Neural cell (in vitro differentiated cells): ENCODE results near the gene PGBD5. TPM values are rescaled to one million over a fixed set of nuclear protein-coding genes. Genes with fewer than 3 reads are reported as not detected.

ENCODE experiments used
- H2AFZ ChIP-seq: fragments of 200-600, 300-800 bp; sonication (generic), shearing (Covaris generic); 2 replicates; pipeline ENCODE4 v1.6.0; 2014; ENCODE audit warnings: low read depth, mild to moderate bottlenecking, antibody characterized with exemption, low read length, moderate library complexity
- H3F3A ChIP-seq: fragments of 200-600 bp; shearing (Covaris generic); 2 replicates; pipeline ENCODE4 v1.6.1; 2016; ENCODE audit warnings: mild to moderate bottlenecking, moderate library complexity, mixed read lengths, antibody characterized with exemption, low read length; ENCODE audit not compliant: insufficient read depth, poor library complexity, severe bottlenecking
- H3K27ac ChIP-seq: fragments of 200-600, 300-800 bp; sonication (generic), shearing (Covaris generic); 2 replicates; pipeline ENCODE4 v1.5.1; 2014; ENCODE audit warnings: mild to moderate bottlenecking, low read length, moderate library complexity
- H3K27me3 ChIP-seq: fragments of 300-800, 200-600 bp; sonication (generic), shearing (Covaris generic); 2 replicates; pipeline ENCODE4 v1.6.0; 2014; ENCODE audit warnings: mild to moderate bottlenecking, low read depth, low read length, moderate library complexity; ENCODE audit not compliant: insufficient read depth
- H3K36me3 ChIP-seq: fragments of 300-800, 200-600 bp; sonication (generic), shearing (Covaris generic); 2 replicates; pipeline ENCODE4 v1.5.1; 2014; ENCODE audit warnings: mild to moderate bottlenecking, antibody characterized with exemption, low read length, moderate library complexity; ENCODE audit not compliant: insufficient read depth
- H3K4me2 ChIP-seq: fragments of 300-800, 200-600 bp; sonication (generic), shearing (Covaris generic); 2 replicates; pipeline ENCODE4 v1.6.0; 2014; ENCODE audit warnings: mild to moderate bottlenecking, low read length
- H3K4me3 ChIP-seq: fragments of 300-800, 200-600 bp; sonication (generic), shearing (Covaris generic); 2 replicates; pipeline ENCODE4 v1.5.1; 2014; ENCODE audit warnings: mild to moderate bottlenecking, low read length, moderate library complexity
- H3K79me2 ChIP-seq: fragments of 200-600 bp; shearing (Covaris generic); replicated peaks from 2 replicates; pipeline ENCODE4 v1.6.0; 2014; ENCODE audit warnings: mild to moderate bottlenecking, low read length, moderate library complexity; ENCODE audit not compliant: insufficient read depth
- H3K9ac ChIP-seq: fragments of 300-800, 200-600 bp; sonication (generic), shearing (Covaris generic); 2 replicates; pipeline ENCODE4 v1.6.1; 2016; ENCODE audit warnings: mild to moderate bottlenecking, low read length, mixed read lengths
- H3K9me2 ChIP-seq: fragments of 200-600 bp; shearing (Covaris generic); 2 replicates; pipeline ENCODE4 v1.6.1; 2016; ENCODE audit warnings: mild to moderate bottlenecking, low read length, mixed read lengths; ENCODE audit not compliant: insufficient read depth
- H3K9me3 ChIP-seq: fragments of 200-600, 300-800 bp; sonication (generic), shearing (Covaris generic); 2 replicates; pipeline ENCODE4 v1.6.1; 2016; ENCODE audit warnings: mild to moderate bottlenecking, mixed run types, low read length, moderate library complexity, mixed read lengths
- H4K20me1 ChIP-seq: fragments of 200-600 bp; shearing (Covaris generic); 2 replicates; pipeline ENCODE4 v1.6.1; 2016; ENCODE audit warnings: mild to moderate bottlenecking, mixed run types; ENCODE audit not compliant: insufficient read depth
- CTCF ChIP-seq: fragments of 450-650 bp; IDR thresholded peaks from 2 replicates; pipeline ENCODE4 v1.5.1; 2014; ENCODE audit warnings: antibody characterized with exemption, mild to moderate bottlenecking, moderate library complexity; ENCODE audit not compliant: poor library complexity, severe bottlenecking
- EP300 ChIP-seq: fragments of 450-650 bp; conservative IDR thresholded peaks from 2 replicates; pipeline ENCODE4 v1.6.1; 2014; ENCODE audit warnings: antibody characterized with exemption, mild to moderate bottlenecking, moderate library complexity; ENCODE audit not compliant: poor library complexity, severe bottlenecking
- EZH2 ChIP-seq: fragments of 200-600, 300-800 bp; shearing (Covaris generic), sonication (generic); IDR thresholded peaks from 2 replicates; pipeline ENCODE4 v1.6.1; 2014; ENCODE audit warnings: antibody characterized with exemption, low read length, borderline replicate concordance, mild to moderate bottlenecking; ENCODE audit not compliant: insufficient read depth, poor library complexity, severe bottlenecking
- MXI1 ChIP-seq: fragments of 450-650 bp; conservative IDR thresholded peaks from 2 replicates; pipeline ENCODE4 v1.6.1; 2014; ENCODE audit warnings: antibody characterized with exemption, mild to moderate bottlenecking; ENCODE audit not compliant: poor library complexity, severe bottlenecking
- POLR2AphosphoS5 ChIP-seq: IDR thresholded peaks from 2 replicates; pipeline ENCODE4 v1.6.1; 2012
- RAD21 ChIP-seq: fragments of 450-650 bp; conservative IDR thresholded peaks from 2 replicates; pipeline ENCODE4 v1.6.1; 2014; ENCODE audit warnings: antibody characterized with exemption, mild to moderate bottlenecking, moderate library complexity
- REST ChIP-seq: IDR thresholded peaks from 2 replicates; pipeline ENCODE4 v1.6.1; 2012; ENCODE audit warnings: borderline replicate concordance
- SMC3 ChIP-seq: fragments of 450-650 bp; conservative IDR thresholded peaks from 2 replicates; pipeline ENCODE4 v1.6.1; 2014; ENCODE audit warnings: antibody characterized with exemption, mild to moderate bottlenecking, moderate library complexity; ENCODE audit not compliant: poor library complexity
- TAF1 ChIP-seq: IDR thresholded peaks from 2 replicates; pipeline ENCODE4 v1.6.1; 2012; ENCODE audit warnings: low read depth
- polyA plus RNA-seq: library from polyadenylated mRNA; depleted of rRNA; stranded (reverse); fragments of >200 nt; gene quantifications from 2 replicates; pipeline ENCODE4 v1.2.3, GENCODE V29; 2014

The PGBD5 gene
- polyA plus RNA-seq, 1 donor from 2014 or later, result 16.3 TPM

- Histone ChIP-seq H3F3A (no peaks in the 10 kb centered on the region), H3K79me2 (no peaks in the 10 kb centered on the region), H4K20me1 (no peaks in the 10 kb centered on the region), H3K9me2 (no peaks in the 10 kb centered on the region), H3K27ac (no peak overlapping the region), H3K27me3 (no peaks in the 10 kb centered on the region), H3K9ac (no peak overlapping the region), H3K36me3 (no peaks in the 10 kb centered on the region), H3K9me3 (no peaks in the 10 kb centered on the region), H3K4me2 (no peak overlapping the region), H2AFZ (no peak overlapping the region), H3K4me3 (no peak overlapping the region)
- TF ChIP-seq MXI1 (no peak), EP300 (no peak), SMC3 (no peak), REST (no peak), EZH2 (no peak), TAF1 (no peak), RAD21 (no peak), CTCF (no peak), POLR2AphosphoS5 (no peak)
Observed at GRCh38 chr1:230326971-230327891, 98.9 kb downstream of the PGBD5 start.

GRCh38 chr1:230323686-230324085, 102.4 kb downstream of the PGBD5 start:
- no peak overlapping the region for H2AFZ ChIP-seq
- no peak overlapping the region for H3K27ac ChIP-seq
- no peaks in the 10 kb centered on the region for H3K9me3 ChIP-seq
- H3K27me3 ChIP-seq, result no peaks in the 10 kb centered on the region
- H3F3A ChIP-seq, result no peaks in the 10 kb centered on the region
- H4K20me1 ChIP-seq, result no peaks in the 10 kb centered on the region
- no peak overlapping the region for H3K9ac ChIP-seq
- no peak overlapping the region for H3K4me3 ChIP-seq
- no peak for TF ChIP-seq EZH2
- no peak overlapping the region for H3K4me2 ChIP-seq
- no peaks in the 10 kb centered on the region for H3K79me2 ChIP-seq
- H3K9me2 ChIP-seq, result no peaks in the 10 kb centered on the region
- peaks cover 4% of the 10 kb centered on the region for H3K36me3 ChIP-seq
